GM19463 (cell line): ENCODE results near the gene WBP4.
"Not testable (repeated sequence)": the region's sequence is repeated elsewhere in the genome, so short reads cannot be mapped to it uniquely, and the experiment has no call there.

Experiments used
- ATAC-seq: cut with Tn5 transposase; IDR thresholded peaks from one replicate; pipeline ENCODE4 v1.9.1; 2021; ENCODE audit warnings: mild to moderate bottlenecking, moderate library complexity; ENCODE audit not compliant: unreplicated experiment

WBP4 gene

GRCh38 chr13:41075485-41075884, 14.2 kb downstream of the WBP4 start:
- ATAC-seq: no peak

GRCh38 chr13:41077475-41077874, 16.2 kb downstream of the WBP4 start:
- ATAC-seq: no peak

- no peak for ATAC-seq
Measured at GRCh38 chr13:41079725-41080124, 18.4 kb downstream of the WBP4 start.

GRCh38 chr13:41085961-41086585, 24.8 kb downstream of the WBP4 start:
- ATAC-seq: no peak

GRCh38 chr13:41095681-41096080, 34.4 kb downstream of the WBP4 start:
- ATAC-seq: not testable (repeated sequence)

GRCh38 chr13:41098761-41099160, 37.5 kb downstream of the WBP4 start:
- no peak for ATAC-seq

- no peak for ATAC-seq
Measured at GRCh38 chr13:41099986-41100385, 38.7 kb downstream of the WBP4 start.

GRCh38 chr13:41107104-41107571, 45.8 kb downstream of the WBP4 start:
- ATAC-seq: no peak

GRCh38 chr13:41107584-41108014, 46.3 kb downstream of the WBP4 start:
- no peak for ATAC-seq

- ATAC-seq: no peak
Measured at GRCh38 chr13:41111454-41111853, 50.1 kb downstream of the WBP4 start.

GRCh38 chr13:41117869-41118268, 56.6 kb downstream of the WBP4 start:
- ATAC-seq: no peak

GRCh38 chr13:41122838-41123237, 61.5 kb downstream of the WBP4 start:
- no peak for ATAC-seq

- ATAC-seq: no peak
Measured at GRCh38 chr13:41127701-41128100, 66.4 kb downstream of the WBP4 start.

- no peak for ATAC-seq
Measured at GRCh38 chr13:41130356-41130755, 69.0 kb downstream of the WBP4 start.

GRCh38 chr13:41131189-41131588, 69.9 kb downstream of the WBP4 start:
- not testable (repeated sequence) for ATAC-seq

GRCh38 chr13:41131660-41132511, 70.6 kb downstream of the WBP4 start:
- peak; percentile 12 for ATAC-seq

- ATAC-seq: peak; percentile 97
Measured at GRCh38 chr13:41132512-41133152, 71.3 kb downstream of the WBP4 start, which contains the start of gene KBTBD6. KBTBD6 (minus strand) TSS chr13:41132802; CDS start chr13:41132511, 291 bp downstream.
